NCI-H2107 treated with DMSO at 0.1 percent for 48 hours (cell line): Measurements from ENCODE around the gene LIMS4.
"Not testable (repeated sequence)": the region's sequence is repeated elsewhere in the genome, so short reads cannot be mapped to it uniquely, and the experiment has no call there.

Source experiments
- DNase-seq: peaks from one replicate; lab custom pipeline; 2025; ENCODE audit not compliant: unreplicated experiment; lab: John Stamatoyannopoulos, UW

LIMS4 gene

DNA sequence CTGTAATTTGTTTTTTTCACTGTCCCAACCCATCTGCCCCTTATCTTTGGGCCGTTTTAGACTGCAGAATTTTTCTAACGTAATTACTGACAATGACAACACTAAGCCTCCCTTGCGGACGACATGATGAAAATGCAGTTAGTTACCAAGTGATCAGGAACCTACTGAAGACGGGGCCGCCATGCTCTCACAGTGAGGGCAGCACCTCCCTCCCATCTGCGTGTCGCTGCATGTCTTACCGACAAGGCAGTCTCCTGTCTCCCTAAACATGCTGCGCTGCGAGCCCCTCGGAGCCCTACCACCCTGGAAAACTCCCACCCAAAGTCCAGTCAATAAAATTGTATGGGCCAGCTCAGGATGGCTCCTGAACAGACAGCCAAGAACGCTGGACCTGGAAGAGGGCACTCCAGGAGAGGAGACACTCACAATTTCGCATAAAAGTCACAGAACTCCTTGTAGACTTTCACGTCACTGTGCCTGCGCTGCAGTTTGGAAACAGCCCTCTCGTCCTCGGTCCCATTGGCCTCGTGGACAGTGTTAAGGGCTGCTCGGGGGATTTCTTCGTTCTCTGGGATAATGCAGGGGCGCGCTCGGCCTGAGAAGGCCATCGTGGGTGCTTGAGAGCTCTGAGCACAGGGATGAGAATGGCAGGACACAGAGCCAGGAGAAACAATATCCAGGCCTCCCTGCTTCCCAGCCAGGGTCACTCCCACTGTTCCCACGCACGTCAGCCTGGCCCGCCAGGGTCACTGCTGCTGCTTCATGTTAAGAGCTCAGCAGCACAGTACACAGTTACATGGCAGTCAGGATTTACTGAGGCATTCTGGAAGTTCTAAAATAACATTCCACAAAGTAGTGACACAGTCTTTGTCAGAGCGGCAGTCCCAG lies at the start of gene LIMS4:
Gene LIMS4 (minus strand): TSS at position 646 of the 888 bp plus-strand sequence. CDS start 38 bp downstream, at position 608.
- DNase-seq: not testable (repeated sequence)

DNA sequence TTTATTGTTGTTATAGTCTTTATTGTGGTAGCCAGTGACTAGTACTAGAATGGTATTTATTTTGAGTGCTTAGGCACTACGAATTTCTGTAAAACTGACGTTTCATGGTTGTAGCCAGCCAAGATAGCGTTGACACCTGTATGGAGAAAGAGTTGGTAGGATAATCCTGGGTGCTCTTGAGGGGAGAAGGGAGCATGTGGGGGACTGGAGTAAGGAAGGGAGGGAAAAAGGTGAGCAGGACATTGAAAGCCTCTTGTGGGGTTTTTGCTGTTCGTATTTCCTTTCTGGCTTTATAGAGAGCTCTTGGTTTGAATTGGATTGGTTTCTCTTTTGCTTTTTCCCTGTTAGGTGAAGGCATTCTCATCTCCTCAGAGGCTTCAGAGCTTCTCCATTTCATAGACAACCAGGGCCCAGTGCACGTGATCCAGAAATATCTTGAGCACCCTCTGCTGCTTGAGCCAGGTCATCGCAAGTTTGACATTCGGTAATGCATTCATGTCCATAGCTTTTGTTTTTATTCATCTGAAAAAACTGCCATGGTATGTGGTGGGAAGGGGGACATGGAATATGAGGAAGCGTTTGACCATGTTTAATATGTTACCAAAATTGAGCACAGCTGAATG lies 27.2 kb upstream of the LIMS4 start:
- not testable (repeated sequence) for DNase-seq

DNA sequence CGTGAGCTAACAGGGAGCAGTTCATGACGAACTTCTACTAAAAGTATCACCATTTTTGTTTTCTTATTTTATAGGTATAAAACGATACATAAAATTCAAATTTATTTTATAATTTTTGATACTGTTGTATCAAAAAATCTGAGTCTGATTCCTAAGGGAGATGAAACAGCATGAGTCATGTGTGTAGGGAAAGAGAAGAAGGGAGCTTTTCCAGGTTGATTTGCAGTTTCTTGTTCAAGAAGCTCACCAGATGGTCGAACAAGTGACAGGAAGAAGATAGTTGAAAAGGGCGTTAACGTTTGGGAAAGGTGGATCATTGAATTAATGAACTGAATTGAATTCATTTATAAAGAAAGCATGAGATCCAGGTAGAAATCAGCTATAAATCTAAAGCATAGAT lies 23.4 kb upstream of the LIMS4 start:
- DNase-seq: not testable (repeated sequence)

GRCh38 chr2:110494488-110494887 lies 21.9 kb upstream of the LIMS4 start:
- not testable (repeated sequence) for DNase-seq

- not testable (repeated sequence) for DNase-seq
These were observed 16.4 kb upstream of the LIMS4 start for GRCh38 chr2:110488991-110489390.

- not testable (repeated sequence) for DNase-seq
These were observed 10.1 kb upstream of the LIMS4 start for GRCh38 chr2:110482697-110483096.

GRCh38 chr2:110481200-110481599 lies 8.6 kb upstream of the LIMS4 start:
- DNase-seq: not testable (repeated sequence)

DNA sequence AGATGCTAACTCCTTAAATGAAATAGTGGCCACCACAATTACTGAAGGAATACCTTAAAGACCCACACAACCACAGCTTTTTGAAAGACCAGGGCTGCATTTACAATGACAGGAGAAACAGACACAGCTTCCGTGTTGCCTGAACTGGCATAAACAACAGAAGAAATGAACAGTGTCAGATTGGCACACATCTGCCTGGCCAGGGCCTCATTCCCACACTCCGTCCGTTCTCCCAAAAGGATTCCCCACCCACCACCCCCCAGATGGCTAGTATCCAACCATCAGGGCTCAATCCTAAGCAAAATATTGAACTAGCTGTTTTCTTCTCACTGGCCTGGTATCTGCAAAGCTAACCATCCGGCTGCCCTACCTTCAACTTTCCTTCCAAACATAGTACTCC lies 7.5 kb upstream of the LIMS4 start:
- not testable (repeated sequence) for DNase-seq

DNA sequence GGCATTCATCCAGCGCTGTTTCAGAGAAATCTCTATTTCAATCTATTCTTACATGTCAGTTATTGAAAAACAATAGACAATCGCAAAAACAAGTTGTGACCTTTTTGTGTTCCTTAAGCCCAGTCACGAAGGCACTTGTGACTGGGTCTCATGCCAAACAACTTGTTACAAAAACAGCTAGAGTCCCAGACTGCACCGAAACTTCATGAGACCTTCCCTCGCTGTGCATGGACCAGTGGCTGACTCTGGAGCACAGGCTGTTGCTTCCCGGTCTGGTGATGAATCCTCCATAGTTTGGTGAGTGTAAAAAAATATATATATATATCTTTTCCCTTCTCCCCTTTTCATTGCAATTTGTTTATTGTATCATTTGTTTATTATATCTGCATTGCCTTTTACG lies 4.8 kb upstream of the LIMS4 start:
- not testable (repeated sequence) for DNase-seq

DNA sequence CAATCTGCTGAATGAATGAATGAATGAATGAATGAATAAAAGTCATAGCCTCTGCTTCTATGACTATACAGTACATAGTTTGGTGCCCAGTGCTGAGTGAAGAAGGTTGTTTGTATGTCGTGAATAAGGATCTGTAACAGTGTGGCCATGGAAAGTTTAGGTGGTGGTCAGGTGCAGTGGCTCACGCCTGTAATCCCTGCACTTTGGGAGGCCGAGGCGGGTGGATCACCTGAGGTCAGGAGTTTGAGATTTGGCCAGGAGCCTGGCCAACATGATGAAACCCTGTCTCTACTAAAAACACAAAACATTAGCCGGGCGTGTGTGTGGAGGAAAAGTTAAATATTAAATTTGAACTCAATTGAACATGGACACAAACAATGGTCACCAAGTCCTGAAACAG lies 4.3 kb upstream of the LIMS4 start:
- not testable (repeated sequence) for DNase-seq

GRCh38 chr2:110475627-110476359 lies 3.2 kb upstream of the LIMS4 start:
- DNase-seq: not testable (repeated sequence)

DNA sequence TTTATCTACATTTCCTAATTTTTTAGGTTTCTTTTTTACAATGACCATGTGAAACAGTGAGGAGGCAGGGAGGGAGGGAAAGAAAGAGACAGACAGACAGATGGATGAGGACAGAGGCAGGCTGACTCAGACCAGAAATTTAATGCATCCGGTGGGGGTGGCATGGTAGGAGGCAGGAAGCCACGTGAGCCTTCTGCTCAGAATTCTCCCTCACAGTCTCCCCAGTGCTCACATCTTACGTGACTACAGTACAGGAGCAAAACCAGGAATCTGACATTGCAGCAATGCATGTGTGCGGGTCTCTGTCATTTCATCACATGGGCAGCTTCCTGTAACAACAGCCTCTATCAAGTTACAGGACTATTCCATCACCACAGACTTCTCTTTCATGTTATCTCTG lies 2.3 kb upstream of the LIMS4 start:
- DNase-seq: not testable (repeated sequence)

GRCh38 chr2:110473059-110473358 lies 393 bp upstream of the LIMS4 start:
- DNase-seq: not testable (repeated sequence)

GRCh38 chr2:110468921-110469320 lies 3.7 kb downstream of the LIMS4 start:
- not testable (repeated sequence) for DNase-seq

- not testable (repeated sequence) for DNase-seq
These were observed 7.3 kb downstream of the LIMS4 start for GRCh38 chr2:110465312-110465711.

DNA sequence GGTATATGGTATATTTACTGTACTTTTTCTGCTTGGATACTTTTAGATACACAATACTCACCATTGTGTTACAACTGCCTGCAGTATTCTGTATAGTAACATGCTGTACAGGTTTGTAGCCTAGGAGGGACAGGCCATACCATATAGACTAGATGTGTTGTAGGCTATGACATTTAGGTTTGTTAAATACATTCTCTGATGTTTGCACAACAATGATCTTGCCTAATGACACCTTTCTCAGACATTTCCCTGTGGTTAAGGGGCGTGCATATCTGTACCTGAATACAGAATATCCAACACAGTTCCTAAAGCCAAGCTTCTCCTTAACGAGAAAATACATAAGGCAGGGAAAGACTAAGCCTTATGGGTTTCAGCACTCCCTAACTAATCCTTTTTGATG lies 10.2 kb downstream of the LIMS4 start:
- not testable (repeated sequence) for DNase-seq

DNA sequence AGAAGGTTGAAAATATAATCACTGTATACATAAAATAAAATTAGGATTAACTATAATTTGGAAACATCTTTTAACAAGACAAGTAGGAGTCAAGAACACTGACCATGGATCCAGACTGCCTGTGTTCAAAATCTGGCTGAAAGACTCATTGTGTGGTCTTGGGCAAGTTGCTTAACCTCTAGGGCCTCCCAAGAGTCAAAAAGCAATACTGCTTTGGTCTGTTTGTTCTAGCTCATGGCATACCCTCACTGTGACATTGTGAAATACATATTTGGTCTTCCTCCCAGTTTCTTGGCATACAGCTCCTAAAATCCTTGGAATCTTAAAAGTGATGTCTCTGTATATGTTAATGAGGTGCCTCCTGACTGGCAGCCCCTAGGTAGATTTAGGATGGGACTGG lies 12.3 kb downstream of the LIMS4 start:
- not testable (repeated sequence) for DNase-seq

- not testable (repeated sequence) for DNase-seq
These were observed 15.4 kb downstream of the LIMS4 start for GRCh38 chr2:110457214-110457590.

DNA sequence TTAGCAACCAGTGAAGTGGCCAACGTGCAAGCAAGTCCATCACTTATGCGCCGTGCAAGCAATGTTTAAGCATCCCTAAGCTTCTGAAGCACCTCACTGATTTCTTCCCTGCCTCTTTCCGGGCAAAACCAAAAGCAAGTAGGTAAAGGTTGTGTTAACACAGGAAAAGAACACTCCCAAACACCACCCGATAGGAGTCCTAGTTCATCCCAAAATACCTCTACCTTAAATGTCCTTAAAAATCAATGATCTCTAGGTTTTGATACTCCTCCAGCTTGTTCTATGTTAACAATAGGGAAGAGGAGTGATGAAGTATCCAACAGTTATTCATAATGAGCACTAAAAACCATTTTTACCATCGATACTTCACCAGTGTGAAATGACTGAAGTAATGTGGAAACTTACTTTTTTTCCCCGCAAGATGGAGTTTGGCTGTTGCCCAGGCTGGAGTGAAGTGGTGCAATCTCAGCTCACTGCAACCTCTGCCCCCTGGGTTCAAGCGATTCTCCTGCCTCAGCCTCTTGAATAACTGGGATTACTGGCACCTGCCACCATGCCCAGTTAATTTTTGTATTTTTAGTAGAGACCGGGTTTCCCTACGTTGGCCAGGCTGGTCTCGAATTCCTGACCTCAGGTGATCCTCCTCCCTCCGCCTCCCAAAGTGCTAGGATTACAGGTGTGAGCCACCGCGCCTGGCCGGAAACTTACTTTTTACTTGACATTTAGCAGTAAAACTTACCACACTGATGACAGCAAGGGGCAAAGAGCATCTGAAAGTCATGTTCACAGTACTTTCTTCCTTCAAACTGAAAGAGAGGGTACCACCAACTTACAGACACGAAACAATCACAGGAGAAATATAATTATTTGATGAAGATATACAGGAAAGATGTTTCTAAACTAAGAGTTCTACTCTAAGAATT lies 16.1 kb downstream of the LIMS4 start:
- DNase-seq: not testable (repeated sequence)

- not testable (repeated sequence) for DNase-seq
These were observed 17.4 kb downstream of the LIMS4 start for GRCh38 chr2:110455080-110455670.
